Measurements from ENCODE around the gene TTC34.

TTC34 gene

DNA sequence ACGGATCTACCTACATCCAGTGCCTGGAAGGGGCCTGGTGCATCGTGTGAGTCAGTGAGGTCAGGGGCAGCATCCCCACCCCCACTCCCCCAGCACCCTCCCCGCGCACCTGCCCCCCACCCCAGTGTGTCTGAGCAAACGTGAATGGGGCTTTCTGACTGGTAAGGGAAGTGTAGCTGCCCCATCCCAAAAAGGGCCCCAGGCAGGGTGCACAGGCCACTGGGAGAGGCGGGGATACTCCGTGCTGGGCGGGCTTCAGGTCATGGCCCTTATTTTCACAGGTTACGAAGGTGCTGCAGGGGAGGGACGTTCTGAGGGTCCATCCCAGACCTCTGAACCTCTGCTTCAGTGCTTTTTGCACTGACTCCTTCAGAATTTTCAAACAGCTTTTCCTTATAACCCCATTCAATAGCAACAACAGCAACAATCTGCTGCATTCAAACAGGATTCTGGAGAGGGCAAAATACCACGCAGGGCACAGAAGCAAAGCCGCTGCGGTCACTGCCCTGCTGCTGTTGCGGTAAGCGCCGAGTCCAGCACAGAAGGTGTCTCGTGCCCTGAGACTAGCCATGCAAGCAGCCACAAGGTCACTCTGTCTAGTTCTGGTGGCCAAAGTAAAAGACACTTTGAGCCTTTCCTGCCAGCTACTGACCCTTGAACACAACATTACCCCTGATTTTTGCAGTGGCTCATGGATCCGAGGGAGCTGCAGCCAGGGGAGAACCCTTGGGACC, 10.3 kb downstream of the TTC34 start:
- H3K27ac ChIP-seq, result no peak overlapping the region
- TF ChIP-seq, protein P1, sequence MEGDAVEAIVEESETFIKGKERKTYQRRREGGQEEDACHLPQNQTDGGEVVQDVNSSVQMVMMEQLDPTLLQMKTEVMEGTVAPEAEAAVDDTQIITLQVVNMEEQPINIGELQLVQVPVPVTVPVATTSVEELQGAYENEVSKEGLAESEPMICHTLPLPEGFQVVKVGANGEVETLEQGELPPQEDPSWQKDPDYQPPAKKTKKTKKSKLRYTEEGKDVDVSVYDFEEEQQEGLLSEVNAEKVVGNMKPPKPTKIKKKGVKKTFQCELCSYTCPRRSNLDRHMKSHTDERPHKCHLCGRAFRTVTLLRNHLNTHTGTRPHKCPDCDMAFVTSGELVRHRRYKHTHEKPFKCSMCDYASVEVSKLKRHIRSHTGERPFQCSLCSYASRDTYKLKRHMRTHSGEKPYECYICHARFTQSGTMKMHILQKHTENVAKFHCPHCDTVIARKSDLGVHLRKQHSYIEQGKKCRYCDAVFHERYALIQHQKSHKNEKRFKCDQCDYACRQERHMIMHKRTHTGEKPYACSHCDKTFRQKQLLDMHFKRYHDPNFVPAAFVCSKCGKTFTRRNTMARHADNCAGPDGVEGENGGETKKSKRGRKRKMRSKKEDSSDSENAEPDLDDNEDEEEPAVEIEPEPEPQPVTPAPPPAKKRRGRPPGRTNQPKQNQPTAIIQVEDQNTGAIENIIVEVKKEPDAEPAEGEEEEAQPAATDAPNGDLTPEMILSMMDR (IDR thresholded peaks at IDR 0.05), result no peak
- TF ChIP-seq ZFX (IDR thresholded peaks at IDR 0.05; ENCODE audit: borderline replicate concordance), result no peak

DNA sequence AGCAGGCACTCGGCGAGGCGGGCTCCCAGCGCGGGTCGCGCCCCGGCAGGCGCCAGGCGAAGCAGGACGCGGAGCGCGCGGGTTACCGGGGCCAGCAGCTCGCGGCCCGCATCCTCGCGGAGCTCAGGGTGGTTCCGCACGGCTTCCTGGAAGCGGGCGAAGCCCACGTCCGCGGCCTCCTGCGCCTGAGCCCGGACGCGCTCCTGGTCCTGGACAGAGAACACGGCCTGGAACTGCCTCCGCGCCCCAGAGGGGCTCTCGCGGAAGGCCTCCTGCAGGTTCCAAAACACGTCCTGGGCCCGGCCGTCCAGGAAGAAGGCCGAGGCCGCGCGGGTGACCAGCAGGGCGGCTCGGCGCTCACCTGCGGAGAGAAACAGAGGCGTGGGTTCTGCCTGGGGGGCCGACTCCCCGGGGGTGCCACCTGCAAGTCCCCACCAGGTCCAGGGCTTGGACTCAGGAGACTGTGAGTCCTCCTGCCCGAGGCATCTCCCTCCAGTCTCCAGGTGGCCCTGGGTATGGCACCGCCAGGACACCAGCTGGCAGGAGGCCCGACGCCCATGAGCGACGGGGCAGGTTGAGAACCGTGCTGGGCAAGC, 11.4 kb downstream of the TTC34 start:
- TF ChIP-seq, protein P1 (IDR thresholded peaks at IDR 0.05), result no peak
- no peak for TF ChIP-seq ZFX (IDR thresholded peaks at IDR 0.05; ENCODE audit: borderline replicate concordance)
- no peak overlapping the region for H3K27ac ChIP-seq

DNA sequence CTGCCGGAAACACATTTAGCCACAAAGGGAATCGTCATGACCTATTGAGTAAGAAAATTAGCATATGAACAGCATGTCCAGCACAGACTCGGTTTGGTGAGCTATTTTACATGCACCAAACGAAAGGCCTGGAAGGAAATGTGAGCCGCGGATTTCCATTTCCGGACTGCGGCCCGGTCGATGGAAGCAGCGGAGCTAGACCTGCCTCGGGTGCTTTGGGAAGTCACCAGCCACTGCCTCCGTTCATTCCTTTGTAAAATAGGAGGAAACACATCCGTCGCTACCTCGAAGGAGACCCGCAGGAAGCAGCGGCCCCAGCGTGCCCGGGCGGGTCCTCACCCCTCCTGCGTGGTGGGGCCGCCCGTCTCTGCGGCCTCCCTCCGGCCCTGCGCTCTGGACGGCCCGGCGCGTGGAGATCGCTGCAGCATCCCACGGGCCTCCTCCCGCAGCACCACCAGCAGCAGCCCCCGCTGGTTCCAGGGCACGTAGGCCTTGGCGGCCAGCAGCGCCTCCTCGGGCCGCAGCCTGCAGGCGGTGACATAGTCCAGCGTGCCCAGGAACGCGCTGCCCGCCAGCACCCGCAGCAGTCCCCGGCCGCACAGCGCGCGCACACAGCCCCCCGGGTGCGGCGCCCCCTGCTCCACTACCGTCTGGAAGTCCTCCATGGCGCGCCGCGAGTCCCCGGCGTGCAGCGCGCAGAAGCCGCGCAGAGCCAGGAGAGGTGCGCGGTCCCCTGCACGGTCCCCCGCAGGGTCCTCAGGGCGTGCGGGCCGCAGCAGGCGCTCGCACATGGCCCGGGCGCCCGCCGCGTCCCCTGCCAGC, 12.1 kb downstream of the TTC34 start:
- TF ChIP-seq ZFX (IDR thresholded peaks at IDR 0.05; ENCODE audit: borderline replicate concordance), result no peak
- TF ChIP-seq, protein P1 (IDR thresholded peaks at IDR 0.05), result no peak
- no peak overlapping the region for H3K27ac ChIP-seq

DNA sequence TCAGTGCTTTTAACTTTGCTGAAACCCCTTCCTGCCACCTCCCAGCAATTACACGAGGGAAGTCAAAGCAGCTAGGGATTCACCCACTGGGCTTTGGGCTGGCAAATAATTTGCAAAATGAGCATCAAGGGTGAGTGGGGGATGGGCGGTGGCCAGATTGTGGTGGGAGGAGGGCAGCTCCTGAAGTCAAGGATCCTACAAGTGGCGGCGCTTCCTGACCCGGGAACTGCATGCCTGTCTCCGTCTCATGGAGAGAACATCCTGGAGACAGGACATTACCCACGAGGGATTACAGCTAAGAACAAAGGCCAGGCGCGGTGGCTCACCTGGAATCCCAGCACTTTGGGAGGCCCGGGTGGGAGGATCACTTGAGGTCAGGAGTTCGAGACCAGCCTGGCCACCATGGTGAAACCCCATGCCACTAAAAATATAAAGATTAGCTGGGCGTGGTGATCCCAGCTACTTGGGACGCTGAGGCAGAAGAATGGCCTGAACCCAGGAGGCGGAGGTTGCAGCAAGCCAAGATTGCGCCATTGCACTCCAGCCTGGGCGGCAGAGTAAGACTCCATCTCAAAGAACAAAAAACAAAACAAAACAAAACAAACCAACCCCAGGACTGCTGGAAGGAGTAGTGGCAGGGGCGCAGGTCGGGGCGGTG, 12.9 kb downstream of the TTC34 start:
- H3K27ac ChIP-seq, result no peak overlapping the region
- no peak for TF ChIP-seq ZFX (IDR thresholded peaks at IDR 0.05; ENCODE audit: borderline replicate concordance)
- TF ChIP-seq, protein P1 (IDR thresholded peaks at IDR 0.05), result no peak

DNA sequence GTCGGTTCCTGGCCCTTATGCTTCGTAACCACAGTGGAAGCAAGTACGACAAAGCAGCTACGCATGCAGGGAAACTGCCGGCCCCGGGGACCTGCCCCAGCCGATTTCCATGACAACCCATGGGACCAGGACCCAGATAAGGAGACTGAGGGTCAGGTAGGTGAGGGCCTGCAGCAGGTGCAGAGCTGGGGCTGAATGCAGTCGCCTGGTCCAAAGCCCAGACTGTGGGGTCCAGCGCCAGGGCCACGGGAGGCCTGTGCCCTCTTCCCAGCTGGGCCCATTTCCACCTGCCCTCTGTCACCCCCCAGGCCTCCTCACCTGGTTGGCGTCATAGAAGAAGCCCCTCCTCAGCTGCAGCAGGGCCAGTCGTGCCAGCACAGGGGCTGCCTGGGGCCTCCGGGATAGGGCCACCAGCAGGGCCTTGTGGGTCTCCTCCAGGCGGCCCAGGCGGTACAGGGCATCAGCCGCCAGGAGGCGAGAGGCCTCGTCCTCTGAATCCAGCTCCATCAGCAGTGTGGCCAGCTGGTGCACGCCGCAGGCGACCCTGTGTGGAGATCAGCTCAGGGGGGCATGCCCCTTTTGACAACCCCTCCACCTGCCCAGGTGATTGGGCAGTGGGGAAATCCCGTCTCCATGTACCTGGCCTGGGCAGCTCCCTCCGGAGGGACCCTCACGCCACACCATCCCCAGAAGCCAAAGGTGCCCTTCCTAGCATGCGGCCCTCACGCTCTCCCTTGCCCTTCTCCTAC, 14.2 kb downstream of the TTC34 start:
- H3K27ac ChIP-seq, result no peak overlapping the region
- TF ChIP-seq, protein P1 (IDR thresholded peaks at IDR 0.05), result no peak
- no peak for TF ChIP-seq ZFX (IDR thresholded peaks at IDR 0.05; ENCODE audit: borderline replicate concordance)

- H3K27ac ChIP-seq, result no peak overlapping the region
- no peak for TF ChIP-seq ZFX (IDR thresholded peaks at IDR 0.05; ENCODE audit: borderline replicate concordance)
- TF ChIP-seq, protein P1 (IDR thresholded peaks at IDR 0.05), result peak; percentile 88
Observed at GRCh38 chr1:2786329-2787162, 14.9 kb downstream of the TTC34 start.
